Stimulated activated CD4-positive, alpha-beta T cell treated with anti-CD3 and anti-CD28 coated beads, Interleukin-12 subunit alpha, Interleukin-12 subunit beta, amount 100 ng/mL, for 48 hours (primary cell): ENCODE results near the gene ARSJ.
A peak's percentile ranks its signal among the peaks of the same experiment; 100 is the strongest.

Experiments
- DNase-seq, 3 donors: peaks; one replicate each; pipeline ENCODE4 v3.0.0-alpha.2; 2020; ENCODE audit warnings: low read depth in 2 of 3, low spot score in 1 of 3

Gene ARSJ

DNA sequence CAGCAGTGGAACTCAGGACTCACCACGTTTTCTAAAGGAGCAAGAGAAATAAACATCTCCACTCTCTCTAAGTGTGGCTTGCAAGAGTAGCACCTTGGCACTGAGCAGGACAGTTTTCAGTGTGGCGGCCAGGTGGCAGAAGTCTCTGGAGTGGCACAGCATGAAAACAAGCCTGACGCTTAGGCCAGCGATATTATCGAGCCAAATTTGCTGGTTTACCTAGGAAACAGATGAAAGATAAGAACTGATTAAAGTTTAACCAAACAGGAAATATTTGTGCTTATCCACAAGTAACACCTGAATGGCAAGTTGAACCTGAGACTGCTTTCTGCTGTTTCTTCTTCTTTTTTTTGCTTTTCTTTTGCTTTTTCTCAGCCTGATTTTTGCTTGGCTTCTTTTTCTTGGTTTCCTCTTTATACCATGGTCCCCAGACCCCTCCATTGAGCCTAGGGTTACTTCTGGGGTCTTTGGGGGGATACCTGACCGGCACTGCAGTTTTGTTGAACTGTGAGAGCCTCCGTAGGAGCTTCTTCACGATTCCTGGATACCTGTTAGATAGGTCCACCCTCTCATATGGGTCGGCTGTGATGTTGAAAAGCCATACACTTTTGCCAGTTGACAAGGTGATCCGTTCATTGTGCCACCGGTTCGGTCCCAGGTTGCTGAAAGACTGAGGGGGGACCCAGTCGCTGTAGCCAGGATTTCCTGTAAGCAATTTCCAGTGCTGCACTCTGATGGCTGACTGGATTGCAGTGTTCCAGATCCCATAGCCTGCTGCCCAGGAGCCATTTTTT is 77.3 kb downstream of the ARSJ start:
- DNase-seq, result peak; percentile 27 to 41 (median 38)

DNA sequence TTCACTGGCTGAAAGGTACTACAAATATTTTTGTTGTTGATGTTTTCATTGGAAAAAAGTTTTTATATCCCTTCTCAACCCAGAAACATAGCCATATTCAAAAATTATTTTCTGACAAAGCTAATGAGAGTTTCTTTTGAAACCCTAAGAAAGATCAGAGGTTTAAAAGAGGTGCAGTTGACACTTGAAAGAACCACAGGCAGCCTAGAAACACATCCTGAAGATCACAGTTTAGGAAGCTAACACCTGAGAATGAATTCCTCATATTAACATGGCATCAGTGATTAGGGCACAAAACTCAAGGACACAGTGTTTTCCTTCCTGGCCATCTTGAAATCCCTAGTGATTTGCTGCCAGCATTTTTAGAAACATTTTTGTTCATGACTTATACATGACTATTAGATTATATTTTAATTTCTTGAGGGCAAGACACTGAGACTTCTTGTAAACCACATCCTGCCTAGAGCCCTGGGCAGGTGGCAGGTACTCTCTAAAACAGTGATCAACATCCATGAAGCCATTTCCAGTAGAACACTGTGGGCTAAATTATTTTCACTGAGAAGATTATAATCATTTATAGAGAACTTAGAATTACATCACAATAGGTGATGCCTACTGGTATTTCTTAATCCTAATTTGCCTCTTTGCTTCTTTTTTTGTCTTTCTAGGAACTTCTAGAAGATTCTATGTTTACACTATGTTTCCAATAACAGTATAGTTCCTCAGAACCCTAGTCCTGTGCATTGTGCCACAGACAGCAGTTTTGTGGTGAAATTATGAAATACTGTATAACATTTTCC is 80.0 kb downstream of the ARSJ start:
- no peak for DNase-seq

GRCh38 chr4:113893546-113893945 is 85.9 kb downstream of the ARSJ start:
- DNase-seq, result no peak

GRCh38 chr4:113888006-113888405 is 91.4 kb downstream of the ARSJ start:
- no peak for DNase-seq

- no peak for DNase-seq
These were observed 94.2 kb downstream of the ARSJ start for GRCh38 chr4:113885291-113885690.

- DNase-seq, result no peak
These were observed 94.8 kb downstream of the ARSJ start for GRCh38 chr4:113884655-113885054.

GRCh38 chr4:113882668-113883067 is 96.8 kb downstream of the ARSJ start:
- no peak for DNase-seq

- no peak for DNase-seq
These were observed 98.2 kb downstream of the ARSJ start for GRCh38 chr4:113881256-113881655.

DNA sequence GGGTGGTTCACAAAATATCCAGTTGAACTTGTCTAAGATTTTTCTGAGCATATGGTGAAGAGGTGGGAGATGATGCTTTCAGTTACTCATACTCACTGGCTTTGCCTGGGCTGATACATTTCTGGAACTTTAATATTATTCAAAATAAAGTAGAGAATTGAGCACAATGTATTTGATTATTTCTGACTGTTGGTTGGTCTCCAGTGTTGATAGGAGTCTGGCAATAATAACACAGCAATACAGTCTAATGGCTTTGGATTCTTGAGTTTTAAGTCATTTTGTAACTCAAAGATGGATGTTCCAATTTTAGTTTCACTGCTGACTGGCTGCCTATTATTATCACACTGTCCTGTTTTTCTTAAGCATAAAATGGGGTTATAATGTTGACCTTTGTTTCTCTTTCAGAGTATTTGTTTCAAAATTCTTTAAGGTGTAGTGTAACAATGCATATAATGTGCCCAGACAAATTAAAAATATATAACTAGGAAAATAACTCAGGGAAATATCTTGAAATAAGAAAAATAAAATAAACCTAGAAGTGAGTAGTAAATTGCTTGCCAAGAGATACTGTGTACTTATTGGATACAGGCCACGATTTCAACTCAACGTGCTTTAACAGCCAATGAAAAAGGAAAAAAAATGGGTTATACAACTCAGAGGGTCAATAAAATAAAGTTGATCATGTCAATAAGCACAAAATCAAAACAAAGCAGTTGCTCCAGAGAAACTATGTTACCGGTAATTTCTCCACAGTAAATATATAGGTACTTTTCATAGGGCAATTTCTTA is 99.0 kb downstream of the ARSJ start:
- DNase-seq, result no peak

GRCh38 chr4:113878668-113879067 is 100.8 kb downstream of the ARSJ start:
- DNase-seq, result no peak

- DNase-seq, result no peak
These were observed 105.0 kb downstream of the ARSJ start for GRCh38 chr4:113874480-113874879.

DNA sequence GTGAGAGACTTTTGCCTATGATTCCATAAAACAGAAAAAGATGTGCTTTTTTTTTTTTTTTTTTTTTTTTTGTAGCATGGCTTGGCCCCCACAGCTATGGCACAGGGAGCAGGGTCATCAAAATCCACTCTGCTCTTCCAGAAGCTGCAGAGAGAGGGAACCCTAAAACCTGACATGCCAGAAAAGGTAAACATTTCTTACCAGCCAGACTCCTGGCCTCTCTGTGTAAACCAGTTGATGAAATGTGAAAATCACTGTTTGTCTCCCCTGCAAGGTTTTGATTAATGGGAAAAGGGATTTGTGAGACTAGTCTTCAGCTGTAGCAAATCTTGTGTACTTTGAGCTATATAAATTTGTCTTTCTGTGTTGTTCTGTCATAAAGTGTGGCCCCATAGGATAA is 105.9 kb downstream of the ARSJ start:
- no peak for DNase-seq

DNA sequence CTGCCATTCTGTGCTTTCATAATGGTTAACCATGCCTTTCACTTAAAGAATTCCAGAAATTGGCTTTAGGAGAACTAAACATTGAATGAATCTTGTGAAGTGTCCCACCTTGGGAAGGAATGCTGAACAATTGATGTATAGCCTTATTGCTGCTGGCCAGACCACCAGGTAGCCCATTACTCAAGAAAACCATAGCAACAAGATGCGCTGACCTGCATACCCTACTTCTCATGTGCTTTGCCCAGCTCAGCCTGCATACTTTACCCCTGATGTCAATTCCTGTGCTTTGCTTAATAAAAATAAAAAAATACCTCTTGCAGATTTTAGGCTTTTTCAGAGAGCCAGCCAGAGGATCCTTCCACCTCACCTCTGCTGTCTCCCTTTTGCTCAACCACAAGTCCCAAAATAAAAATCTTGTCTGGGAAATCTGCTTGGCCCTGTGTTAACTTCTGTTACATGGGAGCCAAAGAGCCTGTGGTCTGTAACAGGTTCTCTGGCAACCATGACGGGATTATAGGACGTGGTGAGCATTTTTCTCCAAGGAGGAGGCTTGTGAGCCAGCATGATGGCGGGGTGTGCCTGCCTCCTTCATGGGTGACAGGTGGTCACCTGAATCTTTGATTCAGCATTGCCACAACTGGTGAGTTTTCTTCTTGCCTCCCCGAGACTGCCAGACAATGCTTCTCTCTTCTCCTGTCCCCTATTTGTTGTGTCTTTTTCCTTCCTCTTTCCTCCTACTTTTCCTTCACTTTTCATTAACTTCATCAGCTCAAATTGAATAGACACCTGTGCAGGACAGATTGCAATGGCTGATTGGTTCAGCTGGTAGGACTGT is 106.8 kb downstream of the ARSJ start:
- DNase-seq, result no peak

DNA sequence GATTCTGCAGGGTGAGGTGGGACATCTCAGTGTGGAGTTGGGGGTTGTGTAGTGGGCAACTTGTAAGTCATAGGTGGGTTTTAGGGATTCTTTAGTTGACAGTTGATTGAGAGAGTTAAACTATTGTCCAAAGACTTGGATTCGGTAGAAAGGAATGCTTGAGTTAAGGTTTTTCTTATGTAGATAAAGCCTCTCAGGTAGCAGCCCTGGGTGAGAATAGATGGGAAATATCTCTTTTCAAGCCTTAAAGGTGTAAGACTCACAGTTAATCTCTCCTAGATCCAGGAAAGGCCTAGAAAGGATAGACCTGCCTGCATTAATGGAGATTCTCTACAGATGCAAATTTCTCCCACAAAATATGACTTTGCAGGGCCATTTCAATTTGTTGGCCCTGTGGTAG is 108.4 kb downstream of the ARSJ start:
- DNase-seq, result no peak

DNA sequence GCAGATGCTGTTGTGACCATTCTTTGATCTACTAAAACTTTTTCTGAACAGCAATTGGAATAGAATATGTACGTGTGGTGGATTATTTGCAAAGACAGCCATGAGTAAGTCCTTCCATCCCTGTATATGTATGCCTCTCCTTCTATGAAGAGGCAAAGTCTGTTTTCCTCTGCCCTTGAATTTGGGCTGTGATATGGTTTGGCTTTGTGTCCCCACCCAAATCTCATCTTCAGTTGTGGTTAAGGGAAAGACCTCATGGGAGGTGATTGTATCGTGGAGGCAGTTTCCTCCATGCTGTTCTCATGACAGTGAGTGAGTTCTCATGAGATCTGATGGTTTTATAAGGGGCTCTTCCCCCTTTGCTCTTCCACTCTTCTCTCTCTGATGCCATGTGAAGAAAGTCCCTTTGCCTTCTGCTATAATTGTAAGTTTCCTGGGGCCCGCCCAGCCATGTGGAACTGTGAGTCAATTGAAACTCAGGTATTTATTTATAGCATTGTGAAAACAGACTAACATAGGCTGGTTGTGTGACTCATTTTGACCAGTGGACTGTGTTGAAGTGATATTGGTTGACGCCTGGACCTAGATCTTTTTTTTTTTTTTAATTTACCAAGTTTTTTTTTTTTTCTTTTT is 109.6 kb downstream of the ARSJ start:
- DNase-seq, result peak; percentile 35 to 49 (median 43)

GRCh38 chr4:113866611-113867010 is 112.8 kb downstream of the ARSJ start:
- DNase-seq, result no peak

DNA sequence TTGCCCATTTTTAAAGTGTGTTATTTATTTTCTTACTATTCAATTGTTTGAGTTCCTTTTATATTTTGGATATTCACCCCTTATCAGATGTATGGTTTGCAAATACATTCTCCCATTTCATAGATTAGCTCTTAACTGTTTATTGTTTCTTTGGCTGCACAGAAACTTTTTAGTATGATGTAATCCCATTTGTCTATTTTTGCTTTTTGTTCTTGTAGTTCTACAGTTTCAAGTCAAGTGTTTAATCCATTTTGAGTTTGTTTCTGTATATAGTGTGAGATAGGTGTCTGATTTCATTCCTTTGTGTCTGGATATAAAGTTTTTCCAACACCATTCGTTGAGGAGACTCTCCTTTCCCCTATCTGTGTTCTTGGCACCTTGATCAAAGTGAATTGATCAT is 120.5 kb downstream of the ARSJ start:
- DNase-seq, result no peak

DNA sequence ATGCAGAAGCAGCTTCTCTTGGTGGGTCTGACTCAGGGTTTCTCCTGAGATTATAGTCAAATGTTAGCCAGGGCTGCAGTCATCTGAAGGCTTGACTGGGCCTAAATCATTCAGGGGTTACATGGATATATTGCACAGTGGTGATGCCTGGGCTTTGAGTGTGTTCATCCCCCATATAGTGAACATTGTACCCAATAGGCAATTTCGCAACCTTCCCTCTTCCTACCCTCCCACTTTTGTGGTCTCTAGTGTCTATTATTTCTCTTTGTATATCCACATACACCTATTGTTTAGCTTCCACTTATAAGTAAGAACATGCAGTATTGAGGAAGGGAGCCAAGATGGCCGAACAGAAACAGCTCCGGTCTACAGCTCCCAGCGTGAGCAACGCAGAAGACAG is 127.6 kb downstream of the ARSJ start:
- no peak for DNase-seq
